Measurements from ENCODE around the gene HIPK3.

DNA sequence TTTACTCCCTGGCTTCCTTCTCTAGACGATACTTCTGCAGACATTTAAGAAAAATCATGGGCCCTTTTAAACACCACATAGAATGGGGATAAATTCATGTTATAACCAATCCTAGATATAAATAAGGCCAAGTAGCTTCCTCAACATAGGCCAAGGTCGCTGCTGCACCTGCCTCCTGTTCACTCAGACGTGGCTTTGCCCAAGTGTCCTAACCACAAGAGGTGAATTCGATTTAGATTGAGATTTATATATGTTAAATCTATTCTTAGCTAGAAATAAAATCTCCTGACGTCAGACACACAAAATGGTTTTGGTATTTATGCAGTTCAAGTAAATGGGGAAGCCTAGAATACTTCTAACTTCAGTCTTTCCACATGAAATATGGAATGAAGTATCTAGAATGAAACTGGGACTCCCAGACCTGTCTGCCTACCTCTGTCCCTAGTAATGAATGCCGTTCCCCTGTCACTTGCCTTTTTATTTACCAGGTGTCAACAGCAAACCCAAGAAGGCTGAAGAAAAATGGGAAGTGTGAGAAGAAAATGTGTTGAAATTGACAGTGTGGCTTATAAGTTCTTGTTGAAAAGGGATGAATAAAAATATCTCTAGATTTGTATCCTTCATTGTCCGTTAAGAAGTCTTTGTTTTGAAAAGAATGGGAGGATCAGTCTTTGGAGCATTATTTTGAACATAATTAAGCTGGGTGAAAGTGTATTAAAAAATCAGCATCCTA is 131.8 kb downstream of the HIPK3 start:
- TF ChIP-seq EZH2 (IDR thresholded peaks at IDR 0.05) = no peak
- no peak for TF ChIP-seq POLR2AphosphoS5 (IDR thresholded peaks at IDR 0.05; ENCODE audit: borderline replicate concordance, low read depth, low read length)
